GM20431 (cell line): ENCODE results near the gene CDH2.

Experiments
- in situ Hi-C: fragments of 300-500 bp; cut with MseI, MboI; formaldehyde crosslinking; loops from one replicate; pipeline ENCODE4 v1.15.0; 2020; ENCODE audit warnings: low sequenced_read_pairs; ENCODE audit not compliant: unreplicated experiment

Gene CDH2

GRCh38 chr18:28174181-28174905 lies 2.6 kb downstream of the CDH2 start:
- in situ Hi-C loops: no loop called here

- in situ Hi-C loops: no loop called here
These were observed 5.1 kb downstream of the CDH2 start for GRCh38 chr18:28171837-28172236.

GRCh38 chr18:28168725-28169124 lies 8.2 kb downstream of the CDH2 start:
- in situ Hi-C loops: no loop called here

GRCh38 chr18:28167835-28168349 lies 9.0 kb downstream of the CDH2 start:
- in situ Hi-C loops: no loop called here

- in situ Hi-C loops: no loop called here
These were observed 12.0 kb downstream of the CDH2 start for GRCh38 chr18:28164771-28165483.

- in situ Hi-C loops: no loop called here
These were observed 13.6 kb downstream of the CDH2 start for GRCh38 chr18:28163201-28163775.

DNA sequence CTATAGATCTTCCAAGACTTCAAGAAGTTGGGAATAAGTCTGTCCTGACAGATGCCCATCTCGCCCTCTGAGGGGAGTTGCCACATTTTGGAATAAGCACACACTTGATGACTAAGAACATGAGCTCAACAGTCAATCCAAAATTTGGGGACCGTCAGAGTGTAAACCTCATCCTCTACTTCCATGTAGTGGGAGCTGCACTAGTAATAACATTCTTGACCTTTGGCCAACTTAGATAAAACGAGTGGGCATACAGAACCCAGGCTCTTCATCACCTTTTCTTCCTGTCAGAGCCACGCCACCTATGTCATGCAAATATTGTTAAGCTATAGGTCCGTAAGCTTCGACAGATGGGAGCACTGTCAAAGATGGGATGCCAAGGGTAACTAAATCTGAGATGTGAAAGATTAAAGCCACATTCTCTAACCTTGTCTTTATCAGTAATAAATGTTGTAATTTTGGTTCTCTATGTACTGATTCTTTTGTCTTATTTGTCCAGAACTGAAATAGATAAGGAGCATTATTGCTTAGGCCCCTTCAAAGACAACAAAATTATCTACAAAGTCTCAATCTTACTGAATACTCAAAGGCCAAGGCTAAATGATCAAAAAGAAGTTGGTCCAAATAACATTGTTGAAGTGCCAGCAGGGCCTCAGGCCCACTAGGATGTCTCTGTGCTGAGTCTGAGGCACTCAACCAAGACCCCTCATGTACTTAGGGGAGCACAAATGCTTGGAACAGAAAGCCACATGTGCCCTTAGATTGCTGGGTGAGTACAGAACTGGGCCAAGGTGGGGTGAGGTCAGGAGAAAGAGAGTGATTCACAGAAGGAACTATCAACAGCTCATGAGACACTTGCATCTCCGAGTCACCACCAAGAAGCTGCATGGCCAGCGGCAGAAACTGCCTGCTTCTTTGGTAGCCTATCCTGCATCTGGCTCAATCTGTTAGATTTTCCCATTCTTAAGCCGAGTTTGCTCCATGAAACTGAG lies 15.0 kb downstream of the CDH2 start:
- in situ Hi-C loops: no loop called here

- in situ Hi-C loops: no loop called here
These were observed 17.9 kb downstream of the CDH2 start for GRCh38 chr18:28159055-28159454.

- in situ Hi-C loops: no loop called here
These were observed 18.8 kb downstream of the CDH2 start for GRCh38 chr18:28158083-28158581.

DNA sequence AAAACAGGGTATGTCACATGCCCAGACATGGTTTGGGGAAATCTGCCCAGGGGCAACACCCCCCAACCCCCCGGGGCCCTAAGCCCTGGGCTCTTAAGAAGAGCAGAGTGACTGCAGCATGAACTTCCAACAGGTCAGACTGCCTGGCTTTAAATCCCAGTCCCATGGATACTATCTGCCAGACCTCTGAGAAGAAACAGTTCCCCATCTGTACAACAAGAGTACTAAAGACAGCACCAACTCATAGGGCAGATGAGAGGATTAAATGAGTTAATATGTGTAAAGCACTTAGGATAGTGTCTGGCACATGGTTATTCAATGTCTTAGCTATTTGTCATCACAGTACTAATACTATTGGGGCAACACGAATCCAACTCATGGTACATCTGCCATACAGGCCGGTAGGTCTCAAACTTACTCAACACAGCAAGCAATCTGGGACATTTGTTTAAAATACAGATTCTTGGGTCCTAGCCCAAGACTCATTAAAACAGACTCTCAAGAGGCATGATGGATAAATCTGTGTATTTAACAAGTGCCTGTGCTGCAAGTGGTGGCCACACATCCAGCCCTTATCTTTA lies 23.4 kb downstream of the CDH2 start:
- in situ Hi-C loops: no loop called here

DNA sequence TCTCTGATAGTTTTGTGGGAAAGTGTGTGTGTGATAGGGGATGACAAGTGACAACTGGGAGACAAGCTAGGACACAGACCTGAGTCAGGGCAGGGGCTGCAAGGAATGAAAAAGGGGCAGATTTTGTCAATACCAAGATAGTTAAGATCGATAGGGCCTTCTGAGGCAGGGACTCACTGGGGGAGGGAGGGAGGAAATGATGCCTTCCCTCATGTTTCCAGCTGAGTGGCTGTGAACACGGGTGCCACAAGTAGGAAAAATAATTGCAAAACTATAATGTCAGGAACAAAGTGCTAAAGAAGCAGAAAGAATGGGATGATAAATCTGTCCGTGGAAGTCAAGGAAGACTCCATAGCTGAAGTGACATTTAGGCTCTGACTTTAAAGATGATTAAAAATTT lies 24.2 kb downstream of the CDH2 start:
- in situ Hi-C loops: no loop called here

DNA sequence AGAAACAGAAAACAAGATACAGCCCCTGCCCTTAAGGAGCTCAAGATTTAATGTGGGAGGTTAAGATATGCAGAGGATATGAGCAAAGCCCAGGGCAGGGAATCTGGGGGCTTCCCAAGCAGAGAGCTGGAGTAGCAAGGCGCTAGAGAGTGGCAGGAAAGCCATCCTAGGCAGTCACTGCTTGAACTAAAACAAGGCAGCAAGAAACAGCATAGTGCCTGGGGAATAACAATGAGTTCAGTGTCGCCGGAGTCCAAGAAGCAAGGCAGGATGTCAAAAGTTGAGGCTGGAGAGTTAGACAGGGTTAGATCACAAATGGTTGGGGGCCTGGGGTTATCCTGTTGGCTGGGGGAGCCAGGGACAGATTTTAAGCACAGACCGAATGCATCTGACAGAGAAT lies 24.6 kb downstream of the CDH2 start:
- in situ Hi-C loops: no loop called here

DNA sequence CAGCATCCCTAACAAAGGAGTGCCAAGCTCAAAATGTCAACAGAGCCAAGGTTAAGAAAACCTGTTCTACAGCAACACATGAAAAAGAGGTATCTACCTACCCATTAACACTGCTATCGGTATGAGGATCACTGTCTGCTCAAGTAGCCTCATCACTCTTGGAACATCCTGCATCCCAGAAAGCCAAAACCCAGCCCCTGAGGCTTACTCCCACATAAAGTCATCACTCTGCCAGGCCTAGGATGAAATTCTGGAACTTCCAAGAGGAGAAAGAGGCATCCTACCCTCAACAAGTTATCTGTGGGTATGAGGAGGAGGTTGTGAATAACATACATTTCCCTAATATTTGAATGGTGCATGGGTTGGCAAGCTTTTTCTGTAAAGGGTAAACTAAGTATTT lies 25.5 kb downstream of the CDH2 start:
- in situ Hi-C loops: no loop called here

- in situ Hi-C loops: no loop called here
These were observed 26.0 kb downstream of the CDH2 start for GRCh38 chr18:28150925-28151324.

DNA sequence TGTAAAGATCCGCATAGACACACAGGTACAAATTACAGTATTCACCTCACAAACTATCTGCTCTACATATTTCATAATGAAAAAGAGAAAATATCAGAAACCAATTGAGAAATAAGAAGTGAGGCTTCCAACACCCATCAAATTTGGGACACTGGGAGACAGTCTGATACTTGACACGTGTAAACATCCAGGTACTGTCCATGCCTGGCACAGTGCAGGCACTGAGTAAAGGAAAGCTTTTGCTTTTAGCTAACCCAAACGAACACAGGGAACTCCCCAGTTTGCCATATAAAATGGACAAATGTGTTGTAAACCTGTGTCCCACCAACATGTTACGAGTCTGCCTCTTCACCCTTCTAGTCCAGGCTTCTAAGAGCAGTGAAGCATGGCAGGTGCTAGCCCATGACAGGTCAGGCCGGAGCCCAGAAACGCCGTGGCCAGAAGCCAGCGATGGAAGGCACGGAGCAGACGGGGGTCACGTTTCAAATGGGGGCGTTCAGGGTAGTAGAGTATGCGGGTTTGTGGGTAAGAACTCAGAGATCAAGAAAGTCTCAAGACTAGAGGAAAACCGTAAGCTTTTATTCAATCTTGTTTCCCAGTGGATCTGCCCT lies 27.0 kb downstream of the CDH2 start:
- in situ Hi-C loops: no loop called here

DNA sequence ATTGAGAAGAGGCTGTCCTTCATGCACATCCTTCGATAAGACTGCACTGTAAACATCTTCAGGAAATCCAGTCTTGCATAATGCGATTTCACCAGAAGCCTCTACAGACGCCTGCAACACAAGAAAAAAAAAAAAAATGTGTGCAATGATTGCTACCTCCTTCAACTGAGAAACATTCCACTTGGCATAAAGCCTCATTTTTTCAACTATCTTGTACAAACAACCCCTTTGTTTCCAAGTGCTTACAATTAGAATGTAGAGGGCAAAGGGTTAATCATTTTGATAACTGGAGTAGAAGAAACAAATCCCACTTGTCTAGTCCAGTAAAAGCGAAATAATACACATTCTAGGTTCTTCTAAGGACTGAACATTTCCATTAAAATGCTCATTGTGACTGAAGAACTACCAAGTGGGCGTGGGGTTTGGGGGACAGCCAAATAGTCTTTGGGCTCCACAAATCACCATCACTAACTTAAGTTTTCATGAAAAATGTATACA lies 29.2 kb downstream of the CDH2 start:
- in situ Hi-C loops: no loop called here

- in situ Hi-C loops: no loop called here
These were observed 33.2 kb downstream of the CDH2 start for GRCh38 chr18:28143725-28144124.

DNA sequence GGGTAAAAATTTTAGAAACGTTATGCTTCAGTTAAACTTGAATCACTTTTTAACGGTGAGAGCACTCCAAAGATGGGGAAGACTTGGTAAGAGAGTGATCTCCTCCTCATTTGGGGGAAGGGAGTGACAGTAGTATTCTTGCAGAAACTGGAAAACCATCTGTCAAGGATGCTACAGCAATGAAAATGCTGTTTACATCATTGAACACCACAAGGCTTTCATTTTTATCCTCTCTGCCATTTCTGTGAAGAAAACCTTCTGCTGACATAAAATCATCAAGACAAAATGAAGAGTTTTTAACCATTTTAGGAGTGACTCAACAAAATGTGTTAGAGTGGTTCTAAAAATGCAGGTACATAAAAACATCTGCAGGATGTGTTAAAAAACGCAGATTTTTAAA lies 38.1 kb downstream of the CDH2 start:
- in situ Hi-C loops: no loop called here

DNA sequence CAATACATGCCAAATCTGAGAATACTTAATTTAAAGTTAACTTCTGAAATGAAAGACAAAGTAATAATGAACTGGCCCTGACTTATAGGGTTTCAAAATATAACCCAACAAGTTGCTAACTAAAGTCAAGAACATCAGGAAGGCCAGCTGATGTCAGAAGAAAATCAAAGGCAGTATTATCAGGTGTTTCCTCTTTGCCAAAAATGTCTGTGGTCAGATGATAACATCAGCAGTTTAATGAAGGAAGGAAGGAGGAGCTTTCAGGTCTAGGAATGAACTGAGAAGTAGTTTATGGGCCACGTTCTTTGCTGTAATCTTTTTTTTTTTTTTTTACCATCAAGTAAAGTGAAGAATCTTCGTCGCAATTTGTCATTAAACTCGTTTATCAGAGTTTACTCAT lies 40.9 kb downstream of the CDH2 start:
- in situ Hi-C loops: no loop called here
